Testis (tissue), 2 donors: ENCODE data around the gene TMEM164.

Source experiments
- CTCF ChIP-seq, 3 experiments: fragments of 450-650 bp in 2 of 3; fragments of 200-600 bp in 1 of 3; sonication (generic) in 1 of 3; IDR thresholded peaks; one replicate each; pipeline ENCODE4 v1.5.1; 2016 to 2019; ENCODE audit warnings: antibody characterized with exemption in 3 of 3, mild to moderate bottlenecking in 2 of 3, moderate library complexity in 1 of 3
- POLR2A ChIP-seq: fragments of 450-650 bp; IDR thresholded peaks from one replicate; pipeline ENCODE4 v1.6.1; 2017; ENCODE audit warnings: antibody characterized with exemption, mild to moderate bottlenecking, moderate library complexity

- TF ChIP-seq CTCF (IDR thresholded peaks at IDR 0.05) (no peak), POLR2A (no peak)
These were observed 10.0 kb downstream of the TMEM164 start for GRCh38 chrX:110012818-110013485.
